ENCODE data around the gene LSAMP.

- no peak for TF ChIP-seq CTCF (IDR thresholded peaks at IDR 0.05; ENCODE audit: borderline replicate concordance, extremely low read depth, low read length, poor library complexity, severe bottlenecking)
- TF ChIP-seq EZH2 (IDR thresholded peaks at IDR 0.05; ENCODE audit: borderline replicate concordance, low read depth, low read length, severe bottlenecking): no peak
Measured at GRCh38 chr3:116314476-116314875, 130.8 kb downstream of the LSAMP start.

All from DND-41 (cell line).